Endothelial cell of umbilical vein (primary cell): ENCODE measurements around the gene MORC1. TPM values are rescaled to one million over a fixed set of nuclear protein-coding genes. Genes with fewer than 3 reads are reported as not detected.

ENCODE experiments used
- BruUV-seq: library from RNA; stranded (reverse); fragments of 400-500 nt; replicated peaks from 2 replicates; lab custom pipeline; 2021; lab: Mats Ljungman, UMichigan
- CTCF ChIA-PET: fragments of 300-600, 350-600 bp; sonication (Branson Sonifier 250); formaldehyde crosslinking; loops from one replicate; lab custom pipeline; 2021; ENCODE audit warnings: antibody characterized with exemption, inconsistent platforms; lab: Charles Lee
- POLR2A ChIA-PET: fragments of 300-600, 350-600 bp; sonication (Branson Sonifier 250); formaldehyde crosslinking; loops from one replicate; lab custom pipeline; 2021; ENCODE audit warnings: antibody characterized with exemption, inconsistent platforms; lab: Charles Lee
- DNase-seq: peaks from one replicate; pipeline ENCODE4 v3.0.0-alpha.2; 2011; ENCODE audit warnings: low read depth, low spot score
- FAIRE-seq: peaks from 2 replicates; lab custom pipeline; 2011; peaks lifted over from hg19 to GRCh38; lab: Jason Lieb, UNC
- H2AFZ ChIP-seq: 2 replicates; pipeline ENCODE4 v1.6.0; 2012; ENCODE audit warnings: low read depth, low read length, control low read depth, inconsistent platforms
- H3K27ac ChIP-seq: 2 replicates; pipeline ENCODE4 v1.5.1; 2011; ENCODE audit warnings: low read depth, mild to moderate bottlenecking, control low read depth, low read length, moderate library complexity; ENCODE audit not compliant: insufficient read depth
- H3K27me3 ChIP-seq, 2 experiments: 2 replicates each; pipeline versions ENCODE4 v1.6.0 to v1.6.1; 2011; ENCODE audit warnings: low read length in 2 of 2, mixed read lengths in 1 of 2; ENCODE audit not compliant: control insufficient read depth in 2 of 2, insufficient read depth in 2 of 2
- H3K36me3 ChIP-seq, 2 experiments: 2 replicates in 1 of 2; 3 replicates in 1 of 2; pipeline ENCODE4 v1.5.1; 2011; ENCODE audit warnings: low read length in 2 of 2, mild to moderate bottlenecking in 1 of 2, moderate library complexity in 1 of 2; ENCODE audit not compliant: control insufficient read depth in 2 of 2, insufficient read depth in 2 of 2; ENCODE audit errors: extremely low read depth in 1 of 2
- H3K4me1 ChIP-seq: 3 replicates; pipeline ENCODE4 v1.5.1; 2011; ENCODE audit warnings: mild to moderate bottlenecking, low read length; ENCODE audit not compliant: control insufficient read depth, insufficient read depth; ENCODE audit errors: extremely low read depth
- H3K4me2 ChIP-seq: 2 replicates; pipeline ENCODE4 v1.6.1; 2011; ENCODE audit warnings: low read length, control low read depth, mixed read lengths; ENCODE audit not compliant: insufficient read depth
- H3K4me3 ChIP-seq, 3 experiments: fragments of 200-600 bp in 1 of 3; sonication (generic), shearing (Covaris generic) in 1 of 3; replicated peaks in 1 of 3; 2 replicates each; pipeline ENCODE4 v1.5.1; 2011 to 2016; ENCODE audit warnings: control low read depth in 3 of 3, low read length in 3 of 3, mild to moderate bottlenecking in 2 of 3, inconsistent platforms in 1 of 3, low read depth in 1 of 3, moderate library complexity in 1 of 3; ENCODE audit not compliant: insufficient read depth in 1 of 3
- H3K79me2 ChIP-seq: 2 replicates; pipeline ENCODE4 v1.6.0; 2012; ENCODE audit warnings: low read length, inconsistent platforms; ENCODE audit not compliant: control insufficient read depth, insufficient read depth
- H3K9ac ChIP-seq: replicated peaks from 2 replicates; pipeline ENCODE3; 2011; ENCODE audit warnings: low read length, control low read depth; ENCODE audit not compliant: insufficient read depth; ENCODE audit errors: extremely low read depth
- H3K9me1 ChIP-seq: replicated peaks from 3 replicates; pipeline ENCODE4 v1.6.0; 2011; ENCODE audit warnings: mild to moderate bottlenecking, low read length; ENCODE audit not compliant: control insufficient read depth, insufficient read depth; ENCODE audit errors: extremely low read depth
- H3K9me3 ChIP-seq: replicated peaks from 2 replicates; pipeline ENCODE4 v1.5.1; 2012; ENCODE audit warnings: low read length, inconsistent platforms; ENCODE audit not compliant: control insufficient read depth, insufficient read depth
- H4K20me1 ChIP-seq: replicated peaks from 2 replicates; pipeline ENCODE3; 2011; ENCODE audit warnings: mild to moderate bottlenecking, low read length; ENCODE audit not compliant: control insufficient read depth, insufficient read depth; ENCODE audit errors: extremely low read depth
- CTCF ChIP-seq, 2 donors: IDR thresholded peaks; 1 replicate in 1 of 2; 2 replicates in 1 of 2; pipeline ENCODE4 v1.5.1; 2011; ENCODE audit warnings: low read length in 2 of 2, mild to moderate bottlenecking in 2 of 2, moderate library complexity in 2 of 2, control low read depth in 1 of 2, inconsistent platforms in 1 of 2, low read depth in 1 of 2; ENCODE audit not compliant: insufficient read depth in 1 of 2; ENCODE audit errors: extremely low read depth in 1 of 2
- FOS ChIP-seq: IDR thresholded peaks from 2 replicates; pipeline ENCODE4 v1.6.1; 2011; ENCODE audit warnings: mild to moderate bottlenecking, low read length, moderate library complexity, borderline replicate concordance; ENCODE audit not compliant: insufficient read depth
- GATA2 ChIP-seq: IDR thresholded peaks from 2 replicates; pipeline ENCODE4 v1.7.0; 2011; ENCODE audit warnings: low read depth, mild to moderate bottlenecking, moderate library complexity, mixed read lengths, low read length; ENCODE audit not compliant: insufficient read length, insufficient read depth
- JUN ChIP-seq: IDR thresholded peaks from 2 replicates; pipeline ENCODE4 v1.6.1; 2011; ENCODE audit warnings: borderline replicate concordance, low read depth; ENCODE audit not compliant: insufficient read length, insufficient read depth
- MYC ChIP-seq: IDR thresholded peaks from one replicate; pipeline ENCODE4 v1.6.1; 2011; ENCODE audit warnings: mild to moderate bottlenecking, low read depth, low read length
- POLR2A ChIP-seq: IDR thresholded peaks from 2 replicates; pipeline ENCODE4 v1.6.1; 2012; ENCODE audit warnings: low read depth, mild to moderate bottlenecking, control low read depth, low read length
- POLR2AphosphoS5 ChIP-seq: IDR thresholded peaks from 2 replicates; pipeline ENCODE4 v1.6.1; 2012; ENCODE audit warnings: low read depth, mild to moderate bottlenecking, control low read depth, low read length, moderate library complexity; ENCODE audit not compliant: insufficient read depth
- dilution Hi-C: fragments of 300-500 bp; cut with MboI; formaldehyde crosslinking; loops from one replicate; pipeline ENCODE4 v1.15.0; 2019; ENCODE audit warnings: low sequenced_read_pairs; ENCODE audit not compliant: extremely low pct_ligation_motif_present
- intact Hi-C: fragments of 100-400 bp; cut with micrococcal nuclease; formaldehyde crosslinking; loops from one replicate; pipeline ENCODE4 v1.10.0; 2022
- polyA plus RNA-seq, 4 experiments: library from polyadenylated mRNA; depleted of rRNA in 3 of 4; stranded (reverse) in 3 of 4; unstranded in 1 of 4; fragments of >200 nt; gene quantifications; 2 replicates each; pipeline versions ENCODE4 v1.2.1 to v1.2.3, GENCODE V29; 2011 to 2012; ENCODE audit warnings: missing spikeins in 1 of 4
- total RNA-seq: library from RNA; stranded (reverse); gene quantifications from 2 replicates; pipeline ENCODE4 v1.2.3, GENCODE V29; 2021
- TF ChIP-seq, protein P1 (sequence below): IDR thresholded peaks from 2 replicates; pipeline ENCODE4 v1.6.1; 2011; ENCODE audit not compliant: insufficient read depth, insufficient read length

Gene MORC1
- total and polyA plus RNA-seq, 2 donors (not counting 3 experiments of a cell fraction or from before 2014, with no cell fraction given) = not detected

- H3K9ac ChIP-seq = no peak overlapping the region
- no peaks in the 10 kb centered on the region for H3K79me2 ChIP-seq
- no peaks in the 10 kb centered on the region for H4K20me1 ChIP-seq
- H3K27ac ChIP-seq = no peak overlapping the region
- dilution Hi-C loops = no loop called here
- H3K9me3 ChIP-seq = no peaks in the 10 kb centered on the region
- no peaks in the 10 kb centered on the region for H3K4me1 ChIP-seq
- DNase-seq = no peak
- POLR2A ChIA-PET = no interaction called here
- no peaks in the 10 kb centered on the region for H3K9me1 ChIP-seq
- CTCF ChIA-PET = no interaction called here
- no peaks in the 10 kb centered on the region for H3K36me3 ChIP-seq
- no peak overlapping the region for H2AFZ ChIP-seq
- no peak overlapping the region for H3K4me2 ChIP-seq
- no peaks in the 10 kb centered on the region for H3K27me3 ChIP-seq
- FAIRE-seq = no peak
- BruUV-seq = no TSS peak
- no peak overlapping the region for H3K4me3 ChIP-seq
- intact Hi-C loops = no loop called here
- TF ChIP-seq POLR2AphosphoS5 (no peak), MYC (no peak), JUN (no peak)
These were observed 51.1 kb downstream of the MORC1 start for GRCh38 chr3:109066864-109067263.

GRCh38 chr3:109059264-109059663 is 58.7 kb downstream of the MORC1 start:
- Histone ChIP-seq H3K4me3 (no peak overlapping the region), H3K9me1 (no peaks in the 10 kb centered on the region), H4K20me1 (no peaks in the 10 kb centered on the region), H3K27me3 (no peaks in the 10 kb centered on the region), H3K9ac (no peak overlapping the region), H3K36me3 (no peaks in the 10 kb centered on the region), H3K4me2 (no peak overlapping the region), H3K79me2 (no peaks in the 10 kb centered on the region), H3K4me1 (no peaks in the 10 kb centered on the region), H3K27ac (no peak overlapping the region), H3K9me3 (no peaks in the 10 kb centered on the region), H2AFZ (no peak overlapping the region)
- BruUV-seq = no TSS peak
- intact Hi-C loops (no loop called here), dilution Hi-C loops (no loop called here)
- CTCF ChIA-PET = no interaction called here
- DNase-seq (no peak), FAIRE-seq (no peak)
- POLR2A ChIA-PET = no interaction called here
- TF ChIP-seq, protein P1, sequence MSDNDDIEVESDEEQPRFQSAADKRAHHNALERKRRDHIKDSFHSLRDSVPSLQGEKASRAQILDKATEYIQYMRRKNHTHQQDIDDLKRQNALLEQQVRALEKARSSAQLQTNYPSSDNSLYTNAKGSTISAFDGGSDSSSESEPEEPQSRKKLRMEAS = no peak
- TF ChIP-seq POLR2AphosphoS5 (no peak), JUN (no peak), GATA2 (no peak), MYC (no peak), CTCF (IDR thresholded peaks at IDR 0.05; ENCODE audit: extremely low read depth in 1 of 2, insufficient read depth in 1 of 2, low read depth in 1 of 2, low read length in 2 of 2) (no peak), FOS (no peak), POLR2A (no peak)
